Head of caudate nucleus (tissue), 42 donors: Measurements from ENCODE around the gene GRAMD1C.
A peak's percentile ranks its signal among the peaks of the same experiment; 100 is the strongest.
"Not testable (repeated sequence)": the region's sequence is repeated elsewhere in the genome, so short reads cannot be mapped to it uniquely, and the experiment has no call there.

Source experiments
- DNase-seq, 42 donors: peaks; one replicate each; pipeline versions ENCODE4 v3.0.0 to v3.0.0-alpha.2; 2020 to 2021; ENCODE audit warnings: mixed read lengths in 7 of 42
- intact Hi-C: fragments of 100-400 bp; cut with DNase I; formaldehyde crosslinking; loops from one replicate; pipeline ENCODE4 v1.15.0; 2022

The GRAMD1C gene

DNA sequence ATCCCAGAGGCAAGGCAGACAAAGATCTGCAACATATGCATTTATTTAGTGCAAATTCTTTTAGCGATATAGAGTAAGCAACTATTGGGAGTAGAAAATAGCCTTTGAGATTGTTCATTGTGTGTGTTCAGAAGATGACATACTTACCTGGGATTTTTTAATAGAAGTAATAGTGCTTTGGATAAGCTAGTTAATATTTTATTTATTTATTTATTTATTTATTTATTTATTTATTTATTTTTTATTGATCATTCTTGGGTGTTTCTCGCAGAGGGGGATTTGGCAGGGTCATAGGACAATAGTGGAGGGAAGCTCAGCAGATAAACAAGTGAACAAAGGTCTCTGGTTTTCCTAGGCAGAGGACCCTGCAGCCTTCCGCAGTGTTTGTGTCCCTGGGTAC lies 10.5 kb downstream of the GRAMD1C start:
- intact Hi-C loops, DNase-seq: not testable (repeated sequence)

- intact Hi-C loops, DNase-seq: not testable (repeated sequence)
Measured at GRCh38 chr3:113849841-113850240, 11.3 kb downstream of the GRAMD1C start.

- intact Hi-C loops, DNase-seq: not testable (repeated sequence)
Measured at GRCh38 chr3:113850391-113850790, 11.8 kb downstream of the GRAMD1C start.

- DNase-seq = no peak
- intact Hi-C loops = no loop called here
Measured at GRCh38 chr3:113852506-113852905, 13.9 kb downstream of the GRAMD1C start.

- no peak for DNase-seq
- intact Hi-C loops = no loop called here
Measured at GRCh38 chr3:113867506-113867905, 28.9 kb downstream of the GRAMD1C start.

- intact Hi-C loops = no loop called here
- DNase-seq = no peak
Measured at GRCh38 chr3:113873293-113873692, 34.7 kb downstream of the GRAMD1C start.

DNA sequence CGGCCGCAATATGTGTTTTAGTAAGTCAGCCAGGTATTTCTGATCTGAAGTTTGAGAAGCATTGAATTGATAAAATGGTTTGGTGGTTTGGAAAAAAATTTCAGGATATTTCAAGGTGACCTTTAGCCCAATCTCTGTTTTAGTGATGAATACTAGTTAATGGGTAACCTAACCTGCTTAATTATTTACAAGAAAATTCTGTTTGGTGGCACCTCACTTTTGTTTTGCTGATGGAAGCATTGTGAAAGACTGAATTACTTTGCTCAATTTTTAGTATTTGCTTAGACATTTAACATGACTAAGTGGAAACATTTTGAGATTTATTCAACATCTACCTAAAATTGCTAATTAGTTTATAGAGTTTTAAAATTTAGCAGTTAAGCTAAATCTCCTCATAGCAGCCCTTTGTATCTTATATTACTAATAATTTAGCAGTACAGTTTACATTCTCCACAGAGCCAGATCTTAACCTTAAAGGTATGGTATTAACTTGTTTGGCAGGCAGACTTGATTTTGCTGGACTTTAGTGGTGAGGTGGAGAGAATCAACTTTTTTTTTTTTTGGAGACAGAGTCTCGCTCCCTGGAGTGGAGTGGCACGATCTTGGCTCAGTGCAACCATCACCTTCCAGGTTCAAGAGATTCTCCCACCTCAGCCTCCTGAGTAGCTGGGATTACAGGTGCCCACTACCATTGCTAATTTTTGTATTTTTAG lies 35.4 kb downstream of the GRAMD1C start:
- intact Hi-C loops = no loop called here
- no peak for DNase-seq

- DNase-seq = no peak
- intact Hi-C loops = no loop called here
Measured at GRCh38 chr3:113878403-113878802, 39.8 kb downstream of the GRAMD1C start.

DNA sequence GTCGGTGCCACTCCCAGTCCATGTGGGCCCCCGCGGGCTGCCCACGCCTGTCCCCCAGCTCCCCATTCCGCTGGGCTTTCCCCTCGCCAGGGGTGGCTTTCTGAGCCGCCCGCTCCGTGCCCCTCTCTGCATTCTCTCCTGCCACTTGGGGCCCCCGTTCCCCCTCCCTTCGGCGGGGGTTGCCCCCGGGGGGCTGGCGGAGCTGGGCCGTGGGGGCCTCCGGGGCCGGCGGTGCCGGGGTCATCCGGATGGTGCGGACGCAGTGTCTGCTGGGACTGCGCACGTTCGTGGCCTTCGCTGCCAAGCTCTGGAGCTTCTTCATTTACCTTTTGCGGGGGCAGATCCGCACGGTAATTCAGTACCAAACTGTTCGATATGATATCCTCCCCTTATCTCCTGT lies 46.5 kb downstream of the GRAMD1C start:
- DNase-seq = no peak
- intact Hi-C loops = no loop called here

DNA sequence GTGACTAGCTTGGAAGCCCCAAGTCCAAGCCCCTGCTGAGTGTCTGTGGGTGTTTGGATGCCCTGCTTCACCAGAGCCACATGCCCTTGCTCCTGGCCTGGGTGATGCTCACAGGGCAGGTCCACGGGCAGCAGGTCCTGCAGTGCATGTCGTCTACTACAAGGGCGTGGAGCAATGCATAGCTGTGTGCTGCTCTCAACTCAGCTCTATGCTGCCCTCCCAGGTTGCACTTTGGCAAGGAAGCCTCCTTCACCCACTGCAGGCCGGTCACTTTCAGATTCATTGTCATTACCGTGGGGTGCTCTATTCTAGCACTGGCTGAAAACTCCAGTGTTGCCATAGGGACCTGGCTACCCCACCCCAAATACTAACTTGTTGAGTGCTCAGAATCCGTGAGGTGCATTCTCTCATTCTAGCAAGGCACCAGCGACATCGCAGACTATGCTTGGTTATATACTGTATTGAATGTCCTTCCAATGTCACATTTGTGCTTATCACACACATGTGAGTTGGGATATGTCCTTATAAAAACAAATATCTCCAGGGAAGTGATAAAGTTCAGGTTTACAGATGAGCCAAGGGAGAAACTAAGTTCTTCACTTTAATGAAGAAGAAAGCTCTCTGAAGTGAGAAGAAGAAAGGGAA lies 51.8 kb downstream of the GRAMD1C start:
- no peak for DNase-seq
- intact Hi-C loops = no loop called here

DNA sequence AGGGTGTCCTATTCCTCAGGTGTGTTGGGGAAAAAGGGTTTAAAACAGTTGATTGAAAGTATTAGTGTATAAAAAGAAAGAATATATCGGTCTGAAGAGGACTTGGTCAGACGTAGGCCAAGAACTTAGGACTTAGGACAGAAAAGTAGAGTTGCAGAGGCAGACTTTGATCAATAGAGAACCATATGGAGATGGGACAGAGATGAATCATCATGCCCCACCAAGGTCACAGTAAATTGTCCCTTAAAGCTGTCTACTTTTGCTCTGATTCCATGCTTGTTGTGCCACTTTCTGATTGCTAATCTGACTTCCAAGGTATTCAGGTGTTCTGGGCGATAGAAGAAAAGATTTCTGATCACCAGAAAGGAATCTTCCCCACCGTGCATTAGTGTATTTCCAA lies 56.3 kb downstream of the GRAMD1C start:
- DNase-seq = no peak
- intact Hi-C loops = no loop called here

GRCh38 chr3:113895964-113896363 lies 57.4 kb downstream of the GRAMD1C start:
- DNase-seq = no peak
- intact Hi-C loops = no loop called here

DNA sequence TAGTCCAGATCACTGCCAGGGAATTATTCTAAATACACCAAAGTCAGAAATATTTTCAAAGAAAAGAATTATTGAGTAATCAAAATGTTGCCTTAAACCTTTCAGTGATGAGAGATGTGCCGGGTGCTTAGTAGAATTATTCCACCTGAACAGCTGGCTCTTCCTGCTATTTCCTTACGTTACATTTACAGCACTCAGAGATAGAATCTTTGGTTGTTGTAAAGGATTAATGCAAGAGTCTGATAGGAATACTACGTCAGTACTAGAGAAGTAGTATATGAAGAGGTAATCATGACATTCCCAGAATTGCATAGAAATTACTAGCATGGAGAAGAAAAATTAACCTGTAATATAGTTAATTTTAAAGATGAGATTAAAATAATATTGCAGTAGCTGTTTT lies 58.3 kb downstream of the GRAMD1C start:
- intact Hi-C loops = no loop called here
- DNase-seq = no peak

GRCh38 chr3:113897373-113897777 lies 58.8 kb downstream of the GRAMD1C start:
- no peak for DNase-seq
- intact Hi-C loops = no loop called here

- intact Hi-C loops = no loop called here
- no peak for DNase-seq
Measured at GRCh38 chr3:113898892-113899291, 60.3 kb downstream of the GRAMD1C start.

DNA sequence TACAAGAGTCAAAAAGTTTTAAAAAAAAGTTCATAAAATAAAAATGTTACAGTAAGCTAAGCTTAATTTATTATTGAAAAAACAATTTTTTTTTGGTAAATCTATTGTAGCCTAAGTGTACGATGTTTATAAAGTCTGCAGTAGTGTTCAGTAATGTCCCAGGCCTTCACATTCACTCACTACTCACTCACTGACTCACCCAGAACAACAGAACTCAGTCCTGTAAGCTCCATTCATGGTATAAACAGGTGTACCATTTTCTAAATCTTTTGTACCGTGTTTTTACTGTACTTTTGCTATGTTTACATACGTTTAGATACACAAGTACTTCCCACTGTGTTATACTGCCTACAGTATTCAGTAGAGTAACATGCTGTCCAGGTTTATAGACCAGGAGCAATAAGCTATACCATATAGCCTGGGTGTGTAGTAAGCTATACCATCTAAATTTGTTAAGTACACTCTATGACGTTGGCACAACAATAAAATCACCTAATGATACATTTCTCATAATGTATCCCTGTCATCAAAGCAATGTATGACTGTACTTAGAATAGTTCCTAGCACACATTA lies 68.1 kb downstream of the GRAMD1C start:
- intact Hi-C loops = no loop called here
- no peak for DNase-seq

GRCh38 chr3:113908133-113908532 lies 69.5 kb downstream of the GRAMD1C start:
- DNase-seq = no peak
- intact Hi-C loops = no loop called here

DNA sequence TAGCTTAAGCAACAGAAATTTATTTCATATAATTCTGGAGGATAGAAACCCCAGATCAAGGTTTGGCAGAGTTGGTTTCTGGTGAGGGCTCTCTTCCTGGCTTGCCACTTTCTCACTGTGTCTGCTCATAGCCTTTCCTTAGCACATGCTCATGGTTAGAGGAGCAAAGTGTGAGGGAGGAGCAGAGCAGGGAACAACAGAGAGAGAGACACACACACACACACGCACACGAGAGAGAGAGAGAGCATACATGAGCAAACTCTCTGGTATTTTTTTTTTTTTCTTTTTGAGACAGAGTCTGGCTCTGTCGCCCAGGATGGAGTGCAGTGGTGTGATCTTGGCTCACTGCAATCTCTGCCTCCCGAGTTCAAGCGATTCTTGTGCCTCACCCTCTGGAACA lies 72.4 kb downstream of the GRAMD1C start:
- DNase-seq = no peak
- intact Hi-C loops = no loop called here

GRCh38 chr3:113912552-113913236 lies 74.1 kb downstream of the GRAMD1C start:
- intact Hi-C loops = no loop called here
- DNase-seq = peak in 5 of 42 donors; percentile 6 to 39 (median 15)

- no peak for DNase-seq
- intact Hi-C loops = no loop called here
Measured at GRCh38 chr3:113914646-113915045, 76.1 kb downstream of the GRAMD1C start.
